Stimulated activated CD8-positive, alpha-beta memory T cell treated with anti-CD3 and anti-CD28 coated beads, Interleukin-15, amount 100 ng/mL, for 48 hours (primary cell): ENCODE data around the gene DNAJC15.

Source experiments
- DNase-seq, 2 donors: peaks; one replicate each; pipeline ENCODE4 v3.0.0-alpha.2; 2020; ENCODE audit warnings: low read depth in 2 of 2

The DNAJC15 gene

DNA sequence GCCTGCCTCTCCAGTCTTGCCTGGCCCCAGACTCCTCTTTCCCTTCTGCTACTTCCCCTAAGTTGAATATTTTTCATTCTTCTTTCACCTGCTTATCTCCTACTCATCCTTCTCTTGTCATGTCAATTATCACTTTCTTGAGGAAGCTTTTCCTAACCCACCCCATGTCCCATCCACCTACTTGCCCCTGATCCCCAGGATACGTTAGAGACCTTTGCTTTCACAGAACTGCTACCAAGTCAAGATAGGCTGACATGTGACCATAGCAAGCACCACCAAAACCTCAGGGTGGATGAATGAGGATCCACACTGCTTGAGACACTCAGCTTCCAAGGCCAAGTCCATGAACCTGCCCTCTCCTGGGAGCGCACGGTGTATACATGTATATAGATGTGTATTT, 131.5 kb downstream of the DNAJC15 start:
- DNase-seq: no peak

DNA sequence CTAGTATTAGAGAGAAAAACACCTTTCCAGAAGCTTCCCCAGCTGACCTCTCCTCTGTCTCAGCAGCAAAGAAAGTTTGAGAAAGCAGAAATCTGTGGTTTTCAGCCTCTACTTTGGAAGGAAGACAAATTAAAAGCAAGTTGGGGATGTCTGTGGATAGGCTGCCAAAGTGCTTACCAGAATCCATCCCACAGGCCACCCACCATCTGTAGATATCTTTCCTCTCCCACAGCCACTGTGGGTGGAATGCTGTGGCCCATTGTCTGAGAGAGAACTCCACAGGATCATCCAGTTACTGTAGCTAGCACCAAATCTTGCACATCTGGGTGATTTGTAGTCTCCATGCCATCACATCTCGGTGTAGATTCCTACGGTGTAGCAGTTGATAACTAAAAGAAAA, 133.5 kb downstream of the DNAJC15 start:
- DNase-seq: no peak

DNA sequence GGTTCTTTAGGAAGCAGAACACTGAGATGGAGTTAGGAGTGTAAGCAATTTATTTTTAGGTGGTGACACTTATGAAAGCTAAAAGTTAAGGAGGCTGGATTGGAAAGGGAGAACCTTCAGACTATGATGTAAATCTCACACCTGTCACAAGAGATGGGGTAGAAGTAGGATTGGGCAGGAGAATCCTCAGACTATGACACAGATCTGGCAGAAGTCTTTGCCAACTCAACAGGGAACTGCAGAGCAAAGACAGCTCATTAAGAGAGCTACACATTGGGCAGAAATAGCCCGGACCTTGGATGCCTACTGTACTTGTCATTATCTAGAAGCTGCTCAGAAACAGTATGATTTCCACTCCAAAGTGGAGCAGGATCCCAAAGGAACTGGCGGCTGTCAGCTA, 134.4 kb downstream of the DNAJC15 start:
- no peak for DNase-seq

DNA sequence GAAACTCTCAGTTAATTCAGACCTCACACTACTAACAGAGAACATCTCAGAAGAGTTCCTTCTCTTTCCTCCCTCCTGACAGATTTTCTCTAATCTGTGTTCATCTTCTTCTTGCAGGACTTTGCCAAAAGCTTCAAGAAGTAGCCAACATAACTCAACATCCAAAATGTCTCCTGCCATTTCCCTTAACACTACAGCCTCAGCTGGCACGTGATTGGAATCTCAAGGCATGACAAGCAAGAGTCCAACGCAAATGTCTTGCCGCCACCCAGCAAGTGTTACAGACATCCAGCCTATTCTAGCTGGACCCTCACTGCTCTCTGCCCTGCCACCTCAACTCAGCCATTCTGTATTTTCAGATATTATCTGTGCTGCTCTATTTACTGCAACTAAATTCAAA, 135.1 kb downstream of the DNAJC15 start:
- no peak for DNase-seq

DNA sequence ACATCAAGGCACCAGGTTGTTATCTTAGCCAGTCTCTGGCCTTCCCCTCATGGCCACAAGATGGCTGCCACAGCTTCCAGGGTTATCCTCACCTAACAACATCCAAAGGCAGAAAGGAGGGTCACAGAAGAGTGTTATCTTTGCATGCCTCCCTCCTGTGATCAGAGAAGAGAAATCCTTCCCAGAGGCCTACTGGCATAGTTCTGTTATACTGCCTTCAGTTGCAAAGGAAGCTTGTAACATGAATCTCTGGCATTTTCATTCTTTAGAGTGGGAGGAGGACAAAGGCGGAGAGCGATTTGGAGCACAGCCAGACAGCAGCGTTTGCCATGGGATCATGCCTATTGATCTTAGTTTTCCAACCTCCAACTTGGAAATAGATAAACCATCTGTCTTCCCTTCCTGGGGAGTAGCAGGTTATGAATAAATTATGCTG, 135.7 kb downstream of the DNAJC15 start:
- DNase-seq: no peak
